DND-41 (cell line): ENCODE data around the gene GTF2A1L.

Source experiments
- EZH2 ChIP-seq: IDR thresholded peaks from 3 replicates; pipeline ENCODE4 v1.6.1; 2012; ENCODE audit warnings: borderline replicate concordance, low read depth, mild to moderate bottlenecking, moderate library complexity, low read length, inconsistent platforms; ENCODE audit not compliant: severe bottlenecking
- TF ChIP-seq, protein P1 (sequence below): IDR thresholded peaks from 2 replicates; pipeline ENCODE4 v1.5.1; 2012; ENCODE audit warnings: borderline replicate concordance, low read length, moderate library complexity, mild to moderate bottlenecking; ENCODE audit not compliant: poor library complexity, severe bottlenecking; ENCODE audit errors: extremely low read depth

DNA sequence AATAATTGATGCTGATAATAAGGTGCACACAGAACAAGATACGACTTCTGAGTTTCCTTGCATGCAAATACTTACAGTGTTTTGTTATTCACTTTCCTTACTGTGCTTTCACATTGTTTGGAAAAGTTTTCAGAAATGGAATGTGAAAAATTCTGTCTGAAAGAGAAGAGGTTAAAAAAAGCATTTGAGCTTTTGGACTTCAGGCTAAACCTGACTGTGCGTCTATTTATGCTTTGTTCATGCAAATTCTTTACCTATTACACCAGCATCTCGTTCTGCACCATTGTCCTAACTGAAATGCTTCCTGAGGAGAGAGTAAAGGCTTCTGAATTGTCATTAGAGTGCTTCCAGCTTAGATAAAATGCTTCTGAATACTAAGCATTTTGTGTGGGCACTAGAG, 76.5 kb downstream of the GTF2A1L start:
- no peak for TF ChIP-seq EZH2
- TF ChIP-seq, protein P1, sequence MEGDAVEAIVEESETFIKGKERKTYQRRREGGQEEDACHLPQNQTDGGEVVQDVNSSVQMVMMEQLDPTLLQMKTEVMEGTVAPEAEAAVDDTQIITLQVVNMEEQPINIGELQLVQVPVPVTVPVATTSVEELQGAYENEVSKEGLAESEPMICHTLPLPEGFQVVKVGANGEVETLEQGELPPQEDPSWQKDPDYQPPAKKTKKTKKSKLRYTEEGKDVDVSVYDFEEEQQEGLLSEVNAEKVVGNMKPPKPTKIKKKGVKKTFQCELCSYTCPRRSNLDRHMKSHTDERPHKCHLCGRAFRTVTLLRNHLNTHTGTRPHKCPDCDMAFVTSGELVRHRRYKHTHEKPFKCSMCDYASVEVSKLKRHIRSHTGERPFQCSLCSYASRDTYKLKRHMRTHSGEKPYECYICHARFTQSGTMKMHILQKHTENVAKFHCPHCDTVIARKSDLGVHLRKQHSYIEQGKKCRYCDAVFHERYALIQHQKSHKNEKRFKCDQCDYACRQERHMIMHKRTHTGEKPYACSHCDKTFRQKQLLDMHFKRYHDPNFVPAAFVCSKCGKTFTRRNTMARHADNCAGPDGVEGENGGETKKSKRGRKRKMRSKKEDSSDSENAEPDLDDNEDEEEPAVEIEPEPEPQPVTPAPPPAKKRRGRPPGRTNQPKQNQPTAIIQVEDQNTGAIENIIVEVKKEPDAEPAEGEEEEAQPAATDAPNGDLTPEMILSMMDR: no peak
